Measurements from ENCODE around the gene C11orf86.
"Not testable (repeated sequence)": the region's sequence is repeated elsewhere in the genome, so short reads cannot be mapped to it uniquely, and the experiment has no call there.

The C11orf86 gene

GRCh38 chr11:66974724-66975404, at the start of gene C11orf86:
Gene C11orf86 (plus strand): TSS chr11:66975304. CDS start chr11:66975363, 59 bp downstream.
- ATAC-seq = no peak
- no peak for DNase-seq

GRCh38 chr11:66929753-66930152, 45.4 kb upstream of the C11orf86 start:
- ATAC-seq (no peak), DNase-seq (no peak)

- no peak for ATAC-seq
- no peak for DNase-seq
Observed at GRCh38 chr11:66932543-66932942, 42.6 kb upstream of the C11orf86 start.

- ATAC-seq (no peak), DNase-seq (no peak)
Observed at GRCh38 chr11:66933531-66933930, 41.6 kb upstream of the C11orf86 start.

GRCh38 chr11:66934950-66935779, 39.9 kb upstream of the C11orf86 start:
- no peak for DNase-seq
- ATAC-seq = no peak

GRCh38 chr11:66936311-66936711, 38.8 kb upstream of the C11orf86 start:
- no peak for ATAC-seq

GRCh38 chr11:66937193-66937733, 37.8 kb upstream of the C11orf86 start:
- DNase-seq (no peak), ATAC-seq (no peak)

More at GRCh38 chr11:66936311-66936711, 38.8 kb upstream of the C11orf86 start:
- DNase-seq = no peak

GRCh38 chr11:66938582-66939135, 36.4 kb upstream of the C11orf86 start:
- ATAC-seq = no peak
- DNase-seq = no peak

GRCh38 chr11:66950112-66950535, 25.0 kb upstream of the C11orf86 start:
- DNase-seq = peak; percentile 15
- ATAC-seq = peak; percentile 61

- ATAC-seq (no peak), DNase-seq (no peak)
Observed at GRCh38 chr11:66951135-66951534, 24.0 kb upstream of the C11orf86 start.

- ATAC-seq = no peak
- DNase-seq = no peak
Observed at GRCh38 chr11:66951927-66952337, 23.2 kb upstream of the C11orf86 start.

- DNase-seq = no peak
Observed at GRCh38 chr11:66953081-66953833, 21.8 kb upstream of the C11orf86 start.

GRCh38 chr11:66956689-66957290, 18.3 kb upstream of the C11orf86 start:
- no peak for DNase-seq
- ATAC-seq = no peak

More at GRCh38 chr11:66953081-66953833, 21.8 kb upstream of the C11orf86 start:
- no peak for ATAC-seq

- DNase-seq = no peak
- peak; percentile 29 for ATAC-seq
Observed at GRCh38 chr11:66957971-66958231, 17.2 kb upstream of the C11orf86 start.

- DNase-seq = peak; percentile 97
- peak; percentile 98 for ATAC-seq
Observed at GRCh38 chr11:66958232-66958955, 16.7 kb upstream of the C11orf86 start, which contains the start of gene PC. Gene PC (minus strand): TSS chr11:66958383. CDS start chr11:66872159, 86,224 bp downstream.

- ATAC-seq = peak; percentile 26
- DNase-seq = no peak
Observed at GRCh38 chr11:66958956-66959274, 16.2 kb upstream of the C11orf86 start.

- not testable (repeated sequence) for ATAC-seq, DNase-seq
Observed at GRCh38 chr11:66961691-66962213, 13.4 kb upstream of the C11orf86 start.

- DNase-seq (no peak), ATAC-seq (no peak)
Observed at GRCh38 chr11:66962247-66962646, 12.9 kb upstream of the C11orf86 start.

GRCh38 chr11:66962801-66963200, 12.3 kb upstream of the C11orf86 start:
- DNase-seq = no peak
- ATAC-seq = no peak

- DNase-seq = no peak
- no peak for ATAC-seq
Observed at GRCh38 chr11:66964495-66964894, 10.6 kb upstream of the C11orf86 start.

GRCh38 chr11:66966351-66966750, 8.8 kb upstream of the C11orf86 start:
- DNase-seq (no peak), ATAC-seq (no peak)
